Right atrium auricular region (tissue), 2 donors: ENCODE measurements around the gene KANK4. TPM values are rescaled to one million over a fixed set of nuclear protein-coding genes. Genes with fewer than 3 reads are reported as not detected.

Experiments used
- DNase-seq: peaks from one replicate; pipeline ENCODE4 v3.0.0-alpha.2; 2019; ENCODE audit warnings: low spot score
- H3K27ac ChIP-seq, 2 donors: fragments of 200-600 bp; sonication (generic); 1 replicate in 1 of 2; 2 replicates in 1 of 2; pipeline ENCODE4 v1.5.1; 2016 to 2019
- H3K27me3 ChIP-seq, 2 donors: fragments of 200-600 bp; sonication (generic); one replicate each; pipeline versions ENCODE4 v1.5.1 to v1.6.0; 2017 to 2019
- H3K36me3 ChIP-seq: fragments of 200-600 bp; sonication (generic); one replicate; pipeline ENCODE4 v1.5.1; 2016
- H3K4me1 ChIP-seq, 2 donors: fragments of 200-600 bp; sonication (generic); one replicate each; pipeline versions ENCODE4 v1.5.1 to v1.6.0; 2017 to 2019
- H3K4me3 ChIP-seq, 2 donors: fragments of 200-600 bp; sonication (generic); 1 replicate in 1 of 2; 2 replicates in 1 of 2; pipeline ENCODE4 v1.5.1; 2017 to 2019; ENCODE audit warnings: mild to moderate bottlenecking in 1 of 2, moderate library complexity in 1 of 2
- H3K9me3 ChIP-seq, 2 donors: fragments of 200-600 bp; sonication (generic); one replicate each; pipeline ENCODE4 v1.5.1; 2019
- total RNA-seq, 2 donors: library from RNA; depleted of rRNA; stranded (reverse); fragments of >200 nt; gene quantifications; one replicate each; pipeline ENCODE4 v1.1.0, GENCODE V29; 2016
- TF ChIP-seq, protein P1 (sequence below), 2 donors: fragments of 200-600 bp; sonication (generic); IDR thresholded peaks; one replicate each; pipeline ENCODE4 v1.5.1; 2019; ENCODE audit warnings: antibody characterized with exemption in 2 of 2

KANK4 gene
- total RNA-seq, 2 donors from 2014 or later, result 0.12 to 0.63 TPM

DNA sequence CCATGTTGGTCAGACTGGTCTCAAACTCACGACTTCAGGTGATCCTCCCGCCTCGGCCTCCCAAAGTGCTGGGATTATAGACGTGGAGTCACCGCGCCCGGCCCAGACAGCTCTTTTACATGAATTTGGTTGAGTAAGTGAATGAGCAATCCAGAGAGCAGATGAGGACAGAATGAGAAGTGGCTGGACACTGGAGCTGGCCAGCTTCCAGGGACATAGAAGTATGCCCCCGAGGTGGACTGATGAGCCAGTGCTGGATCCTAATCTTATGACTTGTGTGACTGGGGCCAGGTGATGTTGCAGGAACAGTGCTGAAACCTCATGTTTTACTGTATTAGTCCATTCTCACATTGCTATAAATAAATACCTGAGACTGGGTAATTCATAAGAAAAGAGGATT lies 35.9 kb upstream of the KANK4 start:
- no peak for DNase-seq
- no peaks in the 10 kb centered on the region for H3K9me3 ChIP-seq
- no peaks in the 10 kb centered on the region for H3K4me1 ChIP-seq
- H3K36me3 ChIP-seq, result no peaks in the 10 kb centered on the region
- TF ChIP-seq, protein P1, sequence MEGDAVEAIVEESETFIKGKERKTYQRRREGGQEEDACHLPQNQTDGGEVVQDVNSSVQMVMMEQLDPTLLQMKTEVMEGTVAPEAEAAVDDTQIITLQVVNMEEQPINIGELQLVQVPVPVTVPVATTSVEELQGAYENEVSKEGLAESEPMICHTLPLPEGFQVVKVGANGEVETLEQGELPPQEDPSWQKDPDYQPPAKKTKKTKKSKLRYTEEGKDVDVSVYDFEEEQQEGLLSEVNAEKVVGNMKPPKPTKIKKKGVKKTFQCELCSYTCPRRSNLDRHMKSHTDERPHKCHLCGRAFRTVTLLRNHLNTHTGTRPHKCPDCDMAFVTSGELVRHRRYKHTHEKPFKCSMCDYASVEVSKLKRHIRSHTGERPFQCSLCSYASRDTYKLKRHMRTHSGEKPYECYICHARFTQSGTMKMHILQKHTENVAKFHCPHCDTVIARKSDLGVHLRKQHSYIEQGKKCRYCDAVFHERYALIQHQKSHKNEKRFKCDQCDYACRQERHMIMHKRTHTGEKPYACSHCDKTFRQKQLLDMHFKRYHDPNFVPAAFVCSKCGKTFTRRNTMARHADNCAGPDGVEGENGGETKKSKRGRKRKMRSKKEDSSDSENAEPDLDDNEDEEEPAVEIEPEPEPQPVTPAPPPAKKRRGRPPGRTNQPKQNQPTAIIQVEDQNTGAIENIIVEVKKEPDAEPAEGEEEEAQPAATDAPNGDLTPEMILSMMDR (IDR thresholded peaks at IDR 0.05), result no peak
- H3K27ac ChIP-seq, result no peak overlapping the region
- no peaks in the 10 kb centered on the region for H3K27me3 ChIP-seq
- no peak overlapping the region for H3K4me3 ChIP-seq

DNA sequence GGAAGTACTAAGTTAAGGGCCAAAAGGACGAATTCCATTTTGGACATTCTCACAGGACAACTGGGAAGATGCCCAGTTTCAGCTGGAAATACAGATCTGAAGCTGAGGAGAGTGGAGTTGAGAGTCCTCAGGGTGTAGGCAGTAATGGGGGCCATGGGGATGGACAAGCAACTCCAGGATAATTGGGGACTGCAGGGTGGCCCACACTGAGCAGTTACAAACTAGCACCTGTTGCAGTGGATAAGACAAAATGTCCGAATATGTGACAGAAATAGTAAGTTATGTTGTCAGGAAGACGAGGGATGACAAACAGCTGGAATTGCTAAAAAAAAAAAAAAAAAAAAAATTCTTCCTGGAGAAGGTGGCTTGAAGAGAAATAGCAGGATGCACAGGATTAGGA lies 34.6 kb upstream of the KANK4 start:
- TF ChIP-seq, protein P1 (IDR thresholded peaks at IDR 0.05), result no peak
- no peak for DNase-seq
- Histone ChIP-seq H3K9me3 (no peaks in the 10 kb centered on the region), H3K4me3 (no peak overlapping the region), H3K36me3 (no peaks in the 10 kb centered on the region), H3K4me1 (no peaks in the 10 kb centered on the region), H3K27me3 (no peaks in the 10 kb centered on the region), H3K27ac (no peak overlapping the region)

DNA sequence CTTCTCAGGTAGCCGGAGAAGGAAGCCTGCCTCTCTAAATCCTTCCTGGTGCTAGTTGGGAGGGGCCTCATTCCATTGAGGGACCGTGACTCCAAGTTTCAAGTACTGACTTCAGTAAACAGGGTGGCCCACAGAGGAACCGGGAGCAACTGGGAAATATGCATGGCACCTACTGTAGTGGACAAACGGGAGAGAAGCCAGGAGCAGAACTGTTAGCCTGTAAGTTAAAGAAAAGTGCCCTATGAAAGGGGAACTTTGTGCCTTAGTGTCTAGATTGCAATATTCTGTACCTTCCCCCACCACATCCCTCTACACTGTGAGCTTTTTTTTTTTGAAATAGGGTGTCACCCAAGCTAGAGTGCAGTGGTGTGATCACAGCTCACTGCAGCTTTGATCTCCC lies 33.2 kb upstream of the KANK4 start:
- Histone ChIP-seq H3K36me3 (no peaks in the 10 kb centered on the region), H3K9me3 (no peaks in the 10 kb centered on the region), H3K27me3 (no peaks in the 10 kb centered on the region), H3K27ac (no peak overlapping the region), H3K4me3 (no peak overlapping the region), H3K4me1 (no peaks in the 10 kb centered on the region)
- no peak for DNase-seq
- TF ChIP-seq, protein P1 (IDR thresholded peaks at IDR 0.05), result no peak

DNA sequence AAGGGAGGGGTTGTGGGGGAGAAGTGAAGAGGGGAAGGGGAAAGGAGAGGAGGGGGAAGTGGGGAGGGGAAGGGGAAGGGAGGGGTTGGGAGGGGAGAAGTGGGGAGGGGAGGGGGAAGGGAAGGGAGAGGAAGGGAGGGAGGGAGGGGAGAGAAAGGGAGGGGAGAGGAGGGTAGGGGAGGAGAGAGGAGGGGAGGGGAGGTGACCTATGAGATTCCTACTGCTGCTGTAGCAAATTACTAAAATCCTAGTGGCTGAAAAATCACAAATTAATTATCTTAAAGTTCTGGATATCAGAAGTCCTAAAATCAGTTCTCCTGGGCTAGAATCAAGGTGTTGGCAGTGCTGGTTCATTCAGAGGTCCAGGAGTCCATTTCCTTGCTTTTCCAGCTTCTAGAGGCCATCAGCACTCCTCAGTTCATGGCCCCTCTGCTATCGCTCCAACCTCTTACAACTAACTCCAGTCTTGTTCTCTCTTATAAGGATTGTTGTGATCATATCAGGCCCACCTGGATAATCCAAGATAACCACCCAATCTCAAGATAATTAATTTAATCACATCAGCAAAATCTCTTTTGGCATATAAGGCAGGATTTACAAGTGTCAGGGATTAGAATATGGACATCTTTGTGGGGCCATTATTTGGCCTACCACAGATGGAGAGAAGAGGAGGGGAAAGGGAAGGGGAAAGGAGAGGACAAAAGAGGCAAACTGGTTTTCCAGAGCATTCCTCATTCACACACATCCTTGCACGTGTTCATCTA lies 30.4 kb upstream of the KANK4 start:
- H3K9me3 ChIP-seq, result no peaks in the 10 kb centered on the region
- H3K4me1 ChIP-seq, result no peaks in the 10 kb centered on the region
- DNase-seq, result no peak
- H3K27ac ChIP-seq, result no peak overlapping the region
- TF ChIP-seq, protein P1 (IDR thresholded peaks at IDR 0.05), result no peak
- H3K4me3 ChIP-seq, result no peak overlapping the region
- no peaks in the 10 kb centered on the region for H3K36me3 ChIP-seq
- H3K27me3 ChIP-seq, result no peaks in the 10 kb centered on the region

DNA sequence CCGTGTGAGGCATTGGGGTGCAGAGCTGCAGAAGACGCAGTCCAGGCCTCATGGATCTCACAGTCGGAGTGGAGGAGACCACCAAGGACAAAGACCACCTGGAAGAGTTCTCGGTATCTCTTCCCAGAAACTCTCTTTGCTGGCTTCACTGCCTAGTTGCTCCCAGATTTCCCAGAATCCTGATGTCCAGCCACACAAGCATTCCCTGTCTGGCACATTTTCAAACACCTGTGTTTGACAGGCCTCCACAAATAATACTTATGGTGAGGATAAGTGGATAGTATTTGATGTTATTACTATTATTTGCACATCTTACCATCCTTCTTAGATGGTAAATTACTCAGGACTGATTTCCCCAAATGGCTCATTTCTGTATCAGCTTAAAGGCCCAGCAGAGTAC lies 27.7 kb upstream of the KANK4 start:
- Histone ChIP-seq H3K4me1 (no peaks in the 10 kb centered on the region), H3K4me3 (no peak overlapping the region), H3K27me3 (no peaks in the 10 kb centered on the region), H3K36me3 (no peaks in the 10 kb centered on the region), H3K9me3 (no peaks in the 10 kb centered on the region), H3K27ac (no peak overlapping the region)
- no peak for DNase-seq
- TF ChIP-seq, protein P1 (IDR thresholded peaks at IDR 0.05), result no peak

DNA sequence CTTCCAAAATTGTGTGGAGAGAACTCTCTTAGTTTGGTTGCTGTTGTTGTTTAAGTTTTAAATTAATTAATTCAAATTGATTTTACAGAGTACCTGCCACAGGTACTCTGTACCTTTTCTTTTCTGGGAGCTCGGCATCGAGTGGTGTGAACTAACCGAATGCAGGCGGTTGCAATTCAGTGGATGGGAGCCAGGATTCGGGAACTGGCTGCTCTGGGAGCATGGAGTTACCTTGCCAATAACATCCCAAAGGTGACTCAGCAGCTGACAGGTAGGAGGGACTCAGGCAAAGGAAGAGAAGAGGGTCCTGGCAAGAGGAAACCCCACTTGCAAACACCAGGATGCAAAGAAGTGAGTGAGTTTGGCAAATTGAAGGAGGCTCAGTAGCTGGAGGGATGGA lies 24.7 kb upstream of the KANK4 start:
- TF ChIP-seq, protein P1 (IDR thresholded peaks at IDR 0.05), result no peak
- Histone ChIP-seq H3K9me3 (no peaks in the 10 kb centered on the region), H3K36me3 (no peaks in the 10 kb centered on the region), H3K4me1 (no peaks in the 10 kb centered on the region), H3K4me3 (no peak overlapping the region), H3K27ac (no peak overlapping the region), H3K27me3 (no peaks in the 10 kb centered on the region)
- no peak for DNase-seq
